ENCODE results near the gene PLA2G4C.

The PLA2G4C gene

GRCh38 chr19:48051335-48052033, 59.1 kb downstream of the PLA2G4C start:
- TF ChIP-seq CTCF (IDR thresholded peaks at IDR 0.05; ENCODE audit: low read depth, low read length): no peak
- H3K4me3 ChIP-seq (ENCODE audit: low read depth, low read length): no peak overlapping the region

GRCh38 chr19:48044561-48044960, 66.1 kb downstream of the PLA2G4C start:
- no peak overlapping the region for H3K4me3 ChIP-seq (ENCODE audit: low read depth, low read length)

GRCh38 chr19:48043675-48044258, 66.8 kb downstream of the PLA2G4C start, which contains the start of gene CABP5:
CABP5 (minus strand) TSS chr19:48044079; CDS start chr19:48043922, 157 bp downstream.
- H3K4me3 ChIP-seq (ENCODE audit: low read depth, low read length): no peak within 1 kb of the TSS
- no peak for TF ChIP-seq CTCF (IDR thresholded peaks at IDR 0.05; ENCODE audit: low read depth, low read length)

More at GRCh38 chr19:48044561-48044960, 66.1 kb downstream of the PLA2G4C start:
- no peak for TF ChIP-seq CTCF (IDR thresholded peaks at IDR 0.05; ENCODE audit: low read depth, low read length)

- no peak overlapping the region for H3K4me3 ChIP-seq (ENCODE audit: low read depth, low read length)
- no peak for TF ChIP-seq CTCF (IDR thresholded peaks at IDR 0.05; ENCODE audit: low read depth, low read length)
Observed at GRCh38 chr19:48041877-48042580, 68.6 kb downstream of the PLA2G4C start.

GRCh38 chr19:48036765-48037164, 73.9 kb downstream of the PLA2G4C start:
- no peak for TF ChIP-seq CTCF (IDR thresholded peaks at IDR 0.05; ENCODE audit: low read depth, low read length)
- H3K4me3 ChIP-seq (ENCODE audit: low read depth, low read length): no peak overlapping the region

GRCh38 chr19:48033604-48034003, 77.0 kb downstream of the PLA2G4C start:
- no peak for TF ChIP-seq CTCF (IDR thresholded peaks at IDR 0.05; ENCODE audit: low read depth, low read length)
- no peak overlapping the region for H3K4me3 ChIP-seq (ENCODE audit: low read depth, low read length)

- no peak for TF ChIP-seq CTCF (IDR thresholded peaks at IDR 0.05; ENCODE audit: low read depth, low read length)
- H3K4me3 ChIP-seq (ENCODE audit: low read depth, low read length): no peak overlapping the region
Observed at GRCh38 chr19:48030073-48030472, 80.5 kb downstream of the PLA2G4C start.
